MV-4-11 (cell line): ENCODE results near the gene MALT1.
"Not testable (repeated sequence)": the region's sequence is repeated elsewhere in the genome, so short reads cannot be mapped to it uniquely, and the experiment has no call there.

ENCODE experiments used
- DNase-seq: peaks from one replicate; lab custom pipeline; 2025; lab: John Stamatoyannopoulos, UW

The MALT1 gene, protein sequence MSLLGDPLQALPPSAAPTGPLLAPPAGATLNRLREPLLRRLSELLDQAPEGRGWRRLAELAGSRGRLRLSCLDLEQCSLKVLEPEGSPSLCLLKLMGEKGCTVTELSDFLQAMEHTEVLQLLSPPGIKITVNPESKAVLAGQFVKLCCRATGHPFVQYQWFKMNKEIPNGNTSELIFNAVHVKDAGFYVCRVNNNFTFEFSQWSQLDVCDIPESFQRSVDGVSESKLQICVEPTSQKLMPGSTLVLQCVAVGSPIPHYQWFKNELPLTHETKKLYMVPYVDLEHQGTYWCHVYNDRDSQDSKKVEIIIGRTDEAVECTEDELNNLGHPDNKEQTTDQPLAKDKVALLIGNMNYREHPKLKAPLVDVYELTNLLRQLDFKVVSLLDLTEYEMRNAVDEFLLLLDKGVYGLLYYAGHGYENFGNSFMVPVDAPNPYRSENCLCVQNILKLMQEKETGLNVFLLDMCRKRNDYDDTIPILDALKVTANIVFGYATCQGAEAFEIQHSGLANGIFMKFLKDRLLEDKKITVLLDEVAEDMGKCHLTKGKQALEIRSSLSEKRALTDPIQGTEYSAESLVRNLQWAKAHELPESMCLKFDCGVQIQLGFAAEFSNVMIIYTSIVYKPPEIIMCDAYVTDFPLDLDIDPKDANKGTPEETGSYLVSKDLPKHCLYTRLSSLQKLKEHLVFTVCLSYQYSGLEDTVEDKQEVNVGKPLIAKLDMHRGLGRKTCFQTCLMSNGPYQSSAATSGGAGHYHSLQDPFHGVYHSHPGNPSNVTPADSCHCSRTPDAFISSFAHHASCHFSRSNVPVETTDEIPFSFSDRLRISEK

DNA sequence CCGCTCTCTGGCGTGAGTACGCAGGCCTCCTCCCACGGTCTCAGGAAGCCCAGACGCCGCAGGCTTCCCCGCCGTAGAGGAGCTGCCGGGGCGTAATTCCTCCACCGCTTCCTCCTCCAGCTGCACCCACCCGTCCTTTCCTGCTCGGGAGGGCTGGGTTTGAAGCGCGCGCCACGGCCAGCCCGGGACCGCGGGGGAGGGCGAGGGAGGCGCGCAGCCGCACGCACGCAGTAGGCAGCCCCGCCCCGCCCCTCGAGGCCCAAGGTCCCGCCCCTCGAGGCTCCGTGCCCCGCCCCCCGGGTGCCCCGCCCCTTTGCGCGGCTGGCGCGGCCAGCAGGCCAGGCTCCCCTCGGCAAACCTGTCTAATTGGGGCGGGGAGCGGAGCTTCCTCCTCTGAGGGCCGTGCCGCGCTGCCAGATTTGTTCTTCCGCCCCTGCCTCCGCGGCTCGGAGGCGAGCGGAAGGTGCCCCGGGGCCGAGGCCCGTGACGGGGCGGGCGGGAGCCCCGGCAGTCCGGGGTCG is at the start of gene MALT1:
Gene MALT1 (plus strand): TSS at position 355 of the 521 bp plus-strand sequence. CDS start 179 bp downstream, outside the sequence.
- DNase-seq = peak; percentile 93

DNA sequence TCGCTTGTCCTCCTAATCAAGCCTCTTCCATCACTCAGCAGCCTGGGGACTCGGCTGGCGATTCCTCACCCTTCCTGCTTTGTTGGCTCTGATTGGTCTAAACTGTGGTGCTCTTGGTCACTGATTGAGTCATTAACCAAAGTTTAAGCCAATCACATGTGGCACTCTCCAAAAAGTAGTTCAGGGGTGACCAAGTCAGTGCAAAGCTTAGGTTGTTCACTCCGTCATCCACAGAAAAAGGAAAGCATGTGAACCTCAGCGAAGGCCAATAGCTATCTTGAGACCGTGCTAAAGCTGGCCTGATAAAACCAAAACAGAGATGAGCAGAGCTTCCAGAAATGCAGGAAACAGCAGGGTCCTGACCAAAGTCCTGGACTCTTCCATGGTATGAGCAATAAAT is 47.3 kb upstream of the MALT1 start:
- no peak for DNase-seq

DNA sequence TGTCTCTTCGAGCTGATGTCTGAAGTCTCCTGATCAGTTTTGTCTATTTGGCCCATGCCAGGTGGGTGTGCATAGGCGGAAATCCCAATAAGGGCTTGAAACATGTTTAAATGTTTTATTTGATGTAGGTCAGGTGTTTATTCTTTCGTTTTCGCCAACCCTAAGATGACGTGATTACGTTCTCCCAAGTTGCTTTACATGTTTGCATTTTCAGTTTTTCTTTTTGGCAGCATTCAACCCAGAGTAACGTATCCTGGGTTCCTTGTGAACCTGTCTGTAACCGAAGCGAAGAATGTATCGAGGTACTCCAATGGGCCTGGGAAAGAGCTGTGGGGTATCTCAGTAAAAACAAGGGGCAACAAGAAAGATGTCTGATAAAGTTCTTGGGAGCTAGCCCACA is 45.4 kb upstream of the MALT1 start:
- DNase-seq = no peak

DNA sequence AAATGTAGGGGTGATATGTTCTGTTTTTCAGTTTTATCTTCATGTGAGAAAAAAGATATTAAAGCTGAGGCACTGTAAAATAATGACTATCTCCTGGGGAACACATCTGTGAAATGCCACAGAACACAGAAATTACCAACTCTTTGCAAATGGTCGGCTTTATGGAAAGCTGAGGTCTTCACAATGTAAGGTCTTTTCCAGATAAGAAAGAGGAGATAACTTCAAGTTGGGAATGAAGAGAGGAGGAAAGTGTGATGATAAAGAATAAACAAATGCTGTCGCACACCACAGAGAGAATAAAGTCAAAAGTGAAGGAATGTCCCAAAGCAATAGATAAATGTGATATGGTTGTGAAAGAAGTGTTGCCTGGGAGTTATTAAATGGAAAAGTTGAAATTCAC is 41.2 kb upstream of the MALT1 start:
- no peak for DNase-seq

DNA sequence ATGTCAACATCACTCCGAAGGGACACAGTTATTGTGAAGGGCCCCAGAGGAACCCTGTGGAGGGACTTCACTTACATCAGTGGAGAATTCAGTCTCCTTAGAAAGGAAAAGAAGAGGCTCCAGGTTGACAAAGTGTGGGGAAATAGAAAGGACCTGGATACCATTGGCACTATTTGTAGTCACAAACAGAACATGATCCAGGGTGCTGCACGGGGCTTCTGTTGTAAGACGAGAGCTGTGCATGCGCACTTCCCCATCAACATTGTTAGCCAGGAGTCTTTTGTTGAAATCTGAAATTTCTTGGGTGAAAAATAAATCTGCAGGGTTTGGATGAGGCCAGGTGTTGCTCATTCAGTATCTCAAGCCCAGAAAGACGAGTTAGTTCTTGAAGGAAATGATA is 40.0 kb upstream of the MALT1 start:
- no peak for DNase-seq

DNA sequence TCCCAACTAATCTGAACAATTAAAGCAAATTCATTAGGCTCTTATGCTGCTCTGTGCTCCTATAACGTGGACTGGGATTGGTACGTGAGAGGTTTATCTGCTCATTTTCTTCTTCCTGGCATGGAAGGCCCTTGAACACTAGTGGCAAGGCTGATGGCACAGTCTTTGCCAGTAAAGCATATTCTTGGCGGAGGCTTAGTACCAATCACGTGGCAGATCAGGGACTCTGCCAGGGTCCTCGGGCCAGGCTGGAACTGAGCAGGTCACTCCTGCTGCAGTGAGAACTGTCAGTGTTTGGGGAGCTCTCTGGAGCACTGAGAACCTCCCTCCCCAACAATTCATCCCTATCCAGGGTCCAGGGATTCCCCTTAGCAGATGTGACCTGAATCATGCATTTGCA is 38.7 kb upstream of the MALT1 start:
- no peak for DNase-seq

DNA sequence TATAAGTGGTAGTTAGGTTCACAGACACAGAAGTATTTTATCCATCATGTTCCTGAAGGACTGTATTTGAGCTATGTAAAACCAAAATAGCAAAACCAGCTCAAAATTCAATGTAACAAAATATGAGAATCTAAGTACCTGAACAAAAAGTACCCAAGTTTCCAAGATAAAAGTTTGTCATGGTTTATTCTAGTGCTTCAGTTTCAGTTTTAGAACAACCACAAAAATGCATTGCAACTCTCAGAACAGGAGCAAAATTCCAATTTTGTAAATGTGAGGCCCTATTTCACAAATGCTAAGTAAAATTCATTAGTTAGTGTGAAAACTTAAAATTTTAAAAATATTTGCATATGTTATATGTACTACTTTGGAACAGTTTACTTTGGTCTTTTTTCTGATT is 37.4 kb upstream of the MALT1 start:
- no peak for DNase-seq

DNA sequence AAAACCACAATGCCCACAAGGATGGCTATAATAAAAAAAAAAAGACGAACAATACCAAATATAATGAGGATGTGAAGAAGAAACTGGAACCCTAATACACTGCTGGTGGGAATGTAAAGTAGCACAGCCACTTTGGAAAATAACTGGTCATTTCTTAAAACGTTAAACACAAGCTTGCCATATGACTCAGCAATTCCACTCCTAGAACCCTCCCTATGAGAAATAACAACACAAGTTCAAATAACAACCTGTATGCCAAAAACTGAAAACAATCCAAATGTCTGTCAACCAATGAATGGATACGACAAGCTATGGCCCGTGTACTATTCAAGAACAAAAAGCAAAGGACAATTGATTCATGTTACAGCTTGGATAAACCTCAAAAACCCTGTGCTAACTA is 35.4 kb upstream of the MALT1 start:
- DNase-seq = no peak

DNA sequence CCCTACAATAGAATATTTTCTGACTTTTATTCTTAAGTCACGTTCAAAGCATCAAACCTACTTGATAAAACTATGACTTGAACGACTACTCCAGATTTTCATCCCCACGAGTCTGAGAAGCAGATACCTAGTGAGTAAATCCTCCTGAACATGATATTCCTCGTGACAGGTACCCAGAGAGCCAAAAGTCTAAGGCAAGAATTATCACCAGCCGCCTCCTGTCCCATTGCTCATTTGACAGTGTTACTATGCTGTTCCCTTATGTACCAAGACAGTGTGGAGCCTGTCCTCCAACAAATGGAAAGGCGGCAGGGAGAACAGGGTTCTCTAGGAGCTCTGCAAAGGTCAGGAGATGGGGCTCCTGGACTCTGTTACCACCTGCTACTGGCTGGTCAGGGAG is 34.1 kb upstream of the MALT1 start:
- no peak for DNase-seq

DNA sequence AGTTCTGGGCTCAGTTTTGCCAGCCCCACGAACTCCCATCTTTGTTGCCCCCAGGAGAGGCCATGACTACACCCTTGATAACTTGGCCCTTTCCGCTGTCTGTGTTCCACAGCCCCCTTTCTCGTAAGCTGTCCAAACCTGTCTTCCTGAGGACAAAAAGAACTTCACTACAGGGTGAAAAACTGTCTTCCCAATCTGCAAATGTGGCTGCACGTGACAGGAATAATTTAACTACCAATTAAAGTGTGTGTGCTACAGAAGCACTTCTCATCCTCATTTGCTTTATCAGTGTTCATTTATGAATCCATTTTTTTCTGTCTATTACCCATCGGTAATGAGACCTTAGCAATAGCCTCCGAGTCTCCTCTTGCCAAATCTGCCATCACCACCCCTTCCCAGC is 33.3 kb upstream of the MALT1 start:
- no peak for DNase-seq

DNA sequence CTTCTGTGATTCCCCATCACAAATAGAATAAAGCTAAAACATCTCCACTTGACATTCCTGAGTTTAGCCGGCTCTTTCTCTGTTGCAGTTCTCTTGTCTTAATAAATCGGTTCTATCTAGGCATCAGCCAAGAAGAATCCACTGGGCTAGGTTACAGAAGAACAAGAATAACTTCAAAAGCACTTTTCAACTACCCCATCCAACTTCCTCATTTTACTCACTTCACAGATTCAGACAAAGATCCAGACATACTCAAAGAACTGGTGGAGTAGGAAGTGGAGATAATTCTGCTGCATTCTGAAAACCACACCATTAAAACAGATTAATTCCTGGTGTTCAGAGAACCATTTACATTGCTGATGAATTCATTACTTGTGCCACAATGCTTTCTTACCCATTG is 32.8 kb upstream of the MALT1 start:
- DNase-seq = peak; percentile 89

DNA sequence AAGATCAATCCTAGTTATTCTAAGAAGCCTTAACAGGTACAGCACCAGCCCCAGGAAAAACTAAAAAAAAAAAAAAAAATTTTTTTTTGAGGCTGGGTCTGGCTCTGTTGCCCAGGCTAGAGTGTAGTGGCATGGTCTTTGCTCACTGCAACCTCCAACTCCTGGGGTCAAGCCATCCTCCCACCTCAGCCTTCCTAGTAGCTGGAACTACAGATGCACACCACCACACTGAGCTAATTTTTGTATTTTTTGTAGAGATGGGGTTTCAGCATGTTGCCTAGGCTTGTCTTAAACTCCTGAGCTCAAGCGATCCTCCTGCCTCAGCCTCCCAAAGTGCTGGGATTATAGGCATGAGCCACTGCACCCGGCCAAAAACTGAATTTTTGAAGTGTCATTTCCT is 32.0 kb upstream of the MALT1 start:
- DNase-seq = no peak

DNA sequence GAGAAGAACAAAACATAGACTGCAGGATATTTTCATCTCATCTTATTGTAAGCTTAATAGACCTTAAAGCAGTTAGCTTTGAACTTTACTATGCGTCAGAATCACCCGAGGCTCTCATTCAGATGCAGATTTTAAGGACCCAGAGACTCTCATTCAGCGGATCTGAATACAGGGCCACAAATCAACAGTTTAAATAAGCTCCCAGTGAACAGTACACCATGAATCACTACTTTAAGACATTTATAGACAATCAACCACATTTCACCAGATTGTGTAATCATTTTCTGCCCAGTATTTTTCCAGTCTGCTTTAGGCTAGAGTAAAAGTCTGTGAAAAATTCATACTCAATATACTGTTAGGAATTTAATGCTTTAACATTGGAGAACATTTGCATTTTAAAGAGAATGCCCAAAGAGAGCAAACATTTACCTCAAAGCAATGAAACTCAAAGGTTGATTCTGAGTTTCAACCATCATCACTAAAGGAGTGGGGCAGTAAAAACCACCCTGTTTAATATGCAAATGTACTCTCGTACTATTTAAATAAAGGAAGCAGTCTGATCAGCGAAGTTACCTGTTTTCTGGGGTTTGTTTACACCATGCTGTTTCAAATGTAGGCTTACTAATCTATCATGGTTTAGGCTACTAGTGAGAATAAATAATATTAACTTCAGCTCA is 31.4 kb upstream of the MALT1 start:
- DNase-seq = peak; percentile 65

DNA sequence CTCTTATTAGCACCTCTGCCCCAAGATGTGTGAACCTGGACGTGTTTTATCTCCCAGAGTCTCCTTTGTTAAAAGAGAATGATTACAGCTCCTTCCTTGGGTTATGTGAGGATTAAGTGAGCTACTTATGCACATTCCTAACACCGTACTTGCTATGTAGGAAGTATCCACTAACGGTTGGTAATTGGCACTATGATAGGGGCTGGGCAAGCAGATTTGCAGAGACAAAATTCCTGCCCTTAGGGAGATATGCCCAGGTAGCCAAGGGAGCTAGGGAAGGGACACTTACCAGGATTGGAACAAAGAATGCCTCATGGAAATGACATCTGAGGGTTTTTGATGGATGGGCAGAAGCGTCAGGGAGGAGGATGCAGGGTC is 30.8 kb upstream of the MALT1 start:
- DNase-seq = no peak

DNA sequence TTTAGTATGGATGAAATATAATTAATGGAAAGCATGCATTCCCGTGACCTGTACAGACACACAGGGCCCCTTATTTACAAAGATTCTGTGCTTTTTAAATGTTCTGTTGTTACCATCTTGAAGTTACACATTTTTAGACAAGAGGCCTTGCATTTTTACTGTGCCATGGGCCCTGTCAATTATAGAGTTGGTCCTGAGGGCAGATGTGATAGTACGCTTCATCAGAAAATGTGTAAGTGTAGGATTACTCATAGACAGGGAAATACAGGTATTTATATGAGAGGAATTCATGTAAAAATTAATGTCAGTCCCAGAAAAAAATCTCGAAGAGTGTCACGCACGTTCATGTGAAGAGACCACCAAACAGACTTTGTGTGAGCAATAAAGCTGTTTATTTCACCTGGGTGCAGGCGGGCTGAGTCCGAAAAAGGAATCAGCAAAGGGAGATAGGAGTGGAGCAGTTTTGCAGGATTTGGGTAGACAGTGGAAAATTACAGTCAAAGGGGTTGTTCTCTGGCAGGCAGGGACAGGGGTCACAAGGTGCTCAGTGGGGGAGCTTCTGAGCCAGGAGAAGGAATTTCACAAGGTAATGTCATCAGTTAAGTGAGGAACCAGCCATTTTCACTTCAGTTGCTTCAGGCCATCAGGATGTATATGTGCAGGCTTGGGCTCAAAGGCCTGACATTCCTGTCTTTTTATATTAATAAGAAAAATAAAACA is 30.2 kb upstream of the MALT1 start:
- no peak for DNase-seq

DNA sequence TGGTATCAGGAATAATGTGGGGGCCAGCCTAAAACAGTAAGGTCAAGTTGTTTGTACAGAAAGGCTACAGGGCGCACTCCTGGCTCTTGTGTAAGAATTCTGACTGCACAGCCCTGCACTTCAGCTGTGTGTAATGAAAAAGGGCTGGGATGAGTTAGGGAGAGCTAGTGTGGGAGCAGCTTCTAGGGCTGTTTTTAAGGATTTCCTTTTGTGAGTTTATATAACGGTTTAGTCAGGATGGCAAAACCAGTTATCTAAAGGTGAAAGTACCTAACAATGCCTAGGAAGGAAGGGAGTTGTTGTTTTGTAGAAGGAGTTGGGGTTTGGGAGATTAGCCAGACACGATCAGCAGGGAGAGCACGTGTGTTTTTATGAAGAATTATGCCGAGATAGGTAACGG is 27.7 kb upstream of the MALT1 start:
- not testable (repeated sequence) for DNase-seq

DNA sequence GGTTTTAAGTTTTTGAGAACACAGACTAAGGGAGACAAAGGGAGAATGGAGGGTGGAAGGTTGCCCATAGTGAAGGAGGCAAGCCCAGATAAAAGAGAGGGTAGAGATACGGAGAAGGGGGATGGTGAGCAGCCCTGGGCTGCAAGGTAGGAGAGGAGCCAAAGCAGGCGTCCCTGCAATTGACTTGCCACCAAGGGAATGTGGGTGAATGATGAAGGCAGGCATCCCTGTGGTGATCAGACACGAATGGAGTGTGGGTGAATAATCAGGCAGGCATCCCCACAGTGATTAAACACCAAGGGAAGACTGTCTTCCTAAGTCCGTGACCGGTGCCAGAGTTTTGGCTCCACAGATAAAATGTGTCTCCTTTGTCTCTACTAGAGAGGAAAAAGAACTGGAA is 25.9 kb upstream of the MALT1 start:
- no peak for DNase-seq

DNA sequence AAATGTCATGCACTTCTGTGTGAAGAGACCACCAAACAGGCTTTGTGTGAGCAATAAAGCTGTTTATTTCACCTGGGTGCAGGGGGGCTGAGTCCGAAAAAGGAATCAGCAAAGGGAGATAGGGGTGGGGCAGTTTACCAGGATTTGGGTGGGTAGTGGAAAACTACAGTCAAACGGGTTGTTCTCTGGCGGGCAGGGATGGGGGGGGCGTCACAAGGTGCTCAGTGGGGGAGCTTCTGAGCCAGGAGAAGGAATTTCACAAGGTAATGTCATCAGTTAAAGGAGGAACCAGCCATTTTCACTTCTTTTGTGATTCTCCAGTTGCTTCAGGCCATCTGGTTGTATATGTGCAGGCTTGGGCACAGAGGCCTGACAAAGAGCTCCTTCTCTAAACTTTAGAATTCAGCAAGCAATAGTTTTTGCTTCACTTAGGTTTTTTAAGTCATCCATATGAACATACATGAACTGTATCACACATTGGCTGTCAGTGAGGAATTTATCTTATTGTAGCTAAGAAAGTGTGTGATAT is 24.9 kb upstream of the MALT1 start:
- DNase-seq = peak; percentile 3

DNA sequence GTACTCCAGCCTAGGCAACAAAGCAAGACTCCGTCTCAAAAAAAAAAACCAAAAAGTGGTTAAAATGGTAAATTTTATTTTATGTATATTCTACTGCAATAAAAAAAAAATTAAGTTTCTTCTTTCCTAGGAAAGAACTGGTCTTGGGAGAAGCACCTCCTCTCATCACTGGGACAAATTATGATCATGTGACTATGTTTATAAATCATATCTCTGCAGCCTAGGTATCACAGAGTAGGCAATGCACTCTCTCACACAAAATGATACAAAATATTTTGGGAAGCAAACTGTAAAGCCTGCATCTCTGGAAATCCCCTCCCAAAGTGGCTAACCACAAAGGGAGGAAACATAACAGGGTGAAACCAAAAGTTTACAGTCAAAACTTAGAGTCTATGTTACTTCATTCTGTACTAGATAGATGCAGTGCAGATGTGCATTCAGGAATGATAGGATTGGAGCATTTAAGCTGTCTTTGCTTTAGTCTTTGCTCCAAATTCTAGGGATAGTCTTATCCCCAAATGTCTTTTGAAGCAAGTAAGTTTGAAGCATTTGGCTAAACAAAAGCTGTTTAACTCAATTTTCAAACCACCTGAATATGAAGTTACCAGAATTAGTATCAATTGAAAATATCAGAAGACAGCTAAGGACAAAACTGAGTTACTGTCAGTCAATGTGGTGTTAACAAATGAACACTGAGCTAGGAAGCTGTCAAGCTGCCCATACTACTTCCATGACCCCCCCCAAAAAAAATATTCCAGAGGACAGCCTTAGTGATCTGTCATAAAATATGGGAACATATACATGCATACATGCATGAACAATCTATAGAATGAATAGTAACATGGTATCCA is 21.1 kb upstream of the MALT1 start:
- peak; percentile 78 for DNase-seq

DNA sequence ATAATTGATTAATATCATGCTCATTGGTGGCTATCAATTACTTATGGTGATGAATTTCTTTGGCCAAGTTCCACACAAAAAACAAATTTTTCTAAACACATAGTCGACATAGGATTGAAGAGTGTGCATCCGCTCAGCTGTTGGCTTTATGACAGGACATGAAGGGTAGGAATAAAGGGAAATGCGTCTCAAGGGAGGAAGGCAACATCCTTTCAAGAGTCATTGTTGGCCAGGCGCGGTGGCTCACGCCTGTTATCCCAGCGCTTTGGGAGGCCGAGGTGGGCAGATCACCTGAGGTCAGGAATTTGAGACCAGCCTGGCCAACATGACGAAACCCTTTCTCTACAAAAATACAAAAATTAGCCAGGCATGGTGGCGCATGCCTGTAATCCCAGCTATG is 20.4 kb upstream of the MALT1 start:
- DNase-seq = not testable (repeated sequence)
